NCI-H2171 (cell line): ENCODE data around the gene MAGI2.

Source experiments
- DNase-seq: peaks from one replicate; lab custom pipeline; 2025; lab: John Stamatoyannopoulos, UW

The MAGI2 gene

GRCh38 chr7:78141522-78142281 is 1311.8 kb downstream of the MAGI2 start:
- DNase-seq: peak; percentile 88

- no peak for DNase-seq
These were observed 1313.4 kb downstream of the MAGI2 start for GRCh38 chr7:78140109-78140508.

DNA sequence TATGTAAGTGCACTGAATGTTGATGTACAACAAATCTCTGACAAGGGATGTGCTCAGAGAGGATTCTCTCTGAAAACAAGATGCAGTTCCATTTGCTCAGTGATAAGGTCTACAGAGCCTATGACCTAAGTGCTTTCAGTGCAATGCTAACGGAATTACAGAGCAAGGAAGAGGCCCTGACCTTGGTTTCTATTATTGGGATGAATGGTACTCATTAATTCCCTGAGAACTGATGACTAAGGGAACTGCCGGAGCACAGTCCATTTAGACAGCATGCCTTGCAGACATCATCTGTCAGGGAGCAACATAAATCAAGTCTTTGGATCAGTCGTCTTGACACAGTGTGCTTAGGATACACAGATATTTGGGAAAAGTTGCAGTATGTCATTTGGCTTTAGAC is 1314.1 kb downstream of the MAGI2 start:
- DNase-seq: no peak

- no peak for DNase-seq
These were observed 1318.7 kb downstream of the MAGI2 start for GRCh38 chr7:78134774-78135173.

GRCh38 chr7:78134256-78134655 is 1319.2 kb downstream of the MAGI2 start:
- peak; percentile 31 for DNase-seq

GRCh38 chr7:78130446-78131215 is 1322.8 kb downstream of the MAGI2 start:
- no peak for DNase-seq

DNA sequence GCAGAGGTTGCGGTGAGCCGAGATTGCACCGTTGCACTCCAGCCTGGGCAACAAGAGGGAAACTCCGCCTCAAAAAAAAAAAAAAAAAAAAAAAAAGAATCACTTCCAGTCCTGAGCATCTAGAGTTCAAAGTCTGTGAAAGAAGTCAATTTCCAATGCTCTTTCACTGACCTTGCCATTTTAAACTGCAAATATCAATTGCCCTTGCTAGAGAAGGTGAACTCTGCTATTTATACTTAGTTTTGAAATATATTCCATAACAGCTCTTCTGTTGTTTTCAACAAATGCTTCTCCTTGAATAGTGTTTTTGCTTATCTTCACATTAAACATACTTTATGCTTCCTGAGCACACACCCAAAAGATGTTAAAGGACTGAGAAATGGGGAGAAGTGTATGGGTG is 1323.6 kb downstream of the MAGI2 start:
- no peak for DNase-seq

GRCh38 chr7:78127009-78127408 is 1326.5 kb downstream of the MAGI2 start:
- no peak for DNase-seq

GRCh38 chr7:78125884-78126283 is 1327.6 kb downstream of the MAGI2 start:
- DNase-seq: no peak

DNA sequence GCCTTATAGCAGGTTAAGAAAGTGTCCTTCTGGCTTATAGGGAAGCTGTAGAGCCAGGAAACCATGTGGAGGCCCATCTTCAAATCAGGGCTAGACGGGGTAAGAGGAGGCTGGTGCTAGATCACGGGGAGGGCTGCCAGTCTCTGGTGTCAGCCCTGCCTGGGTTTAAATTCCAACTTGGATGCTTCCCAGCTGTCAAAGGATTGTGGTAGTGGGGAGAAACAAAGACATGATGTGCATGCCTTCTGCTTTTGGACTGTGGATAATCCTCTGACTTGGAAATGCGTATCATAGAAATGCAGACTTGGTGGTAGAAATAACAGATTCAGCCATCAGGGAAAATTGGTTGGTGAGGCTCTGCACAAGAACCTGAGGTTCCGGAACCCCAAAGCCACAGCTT is 1329.3 kb downstream of the MAGI2 start:
- DNase-seq: no peak

DNA sequence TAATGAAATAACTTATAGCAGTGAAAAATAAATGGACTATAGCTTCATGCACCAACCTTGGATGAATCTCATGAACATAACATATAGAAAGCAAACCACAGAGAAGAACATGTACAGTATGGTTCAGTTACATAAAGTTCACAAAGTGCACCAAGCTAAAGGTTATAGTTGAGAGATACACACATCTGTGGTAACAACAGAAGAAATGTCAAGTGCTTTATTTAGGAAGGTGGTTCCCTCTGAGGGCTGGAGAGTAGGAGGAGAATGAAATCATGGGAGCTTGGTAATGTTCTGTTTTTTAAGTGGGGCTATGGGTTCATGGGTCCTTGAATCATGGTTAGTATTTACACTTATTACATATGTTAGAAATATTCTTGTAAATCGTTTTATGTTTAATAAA is 1331.6 kb downstream of the MAGI2 start:
- DNase-seq: no peak

GRCh38 chr7:78118470-78118869 is 1335.0 kb downstream of the MAGI2 start:
- DNase-seq: no peak

- no peak for DNase-seq
These were observed 1337.6 kb downstream of the MAGI2 start for GRCh38 chr7:78115876-78116275.

DNA sequence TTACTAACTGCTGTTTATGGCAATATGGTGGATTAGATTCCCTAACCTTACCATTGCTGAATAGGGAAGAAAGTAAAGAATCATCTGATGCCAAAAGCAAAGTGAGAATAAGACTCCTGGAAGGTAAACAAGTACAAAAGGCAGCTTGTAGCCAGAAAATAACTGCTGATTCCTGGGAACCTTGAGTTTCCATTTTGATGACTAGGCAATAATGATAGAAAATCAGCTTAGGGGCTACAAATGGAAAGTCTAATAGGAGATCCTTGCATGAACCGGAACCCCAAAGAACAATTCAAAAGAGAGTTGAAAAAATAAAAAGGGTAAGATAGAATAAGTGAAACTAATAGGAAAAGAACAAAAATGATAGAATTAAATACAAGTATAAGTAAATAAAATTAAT is 1338.5 kb downstream of the MAGI2 start:
- no peak for DNase-seq

DNA sequence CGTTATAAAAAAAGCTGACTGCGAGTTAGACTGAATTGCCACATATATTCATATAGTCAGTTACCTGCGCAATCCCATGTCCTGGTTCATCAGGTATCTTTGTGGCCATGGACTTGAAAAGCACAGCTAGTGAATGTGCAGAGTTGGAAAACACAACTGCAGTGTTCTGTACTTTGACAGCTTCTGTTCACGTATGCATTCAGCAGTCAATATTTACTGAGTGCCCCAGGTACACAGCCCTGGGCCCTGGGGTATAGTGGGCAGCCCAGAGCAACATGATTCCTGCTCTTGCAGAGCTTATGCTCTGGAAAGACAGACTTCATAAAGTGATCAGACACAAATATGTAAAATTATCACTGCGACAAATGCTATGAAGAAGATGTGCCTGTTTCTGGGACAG is 1341.0 kb downstream of the MAGI2 start:
- no peak for DNase-seq

DNA sequence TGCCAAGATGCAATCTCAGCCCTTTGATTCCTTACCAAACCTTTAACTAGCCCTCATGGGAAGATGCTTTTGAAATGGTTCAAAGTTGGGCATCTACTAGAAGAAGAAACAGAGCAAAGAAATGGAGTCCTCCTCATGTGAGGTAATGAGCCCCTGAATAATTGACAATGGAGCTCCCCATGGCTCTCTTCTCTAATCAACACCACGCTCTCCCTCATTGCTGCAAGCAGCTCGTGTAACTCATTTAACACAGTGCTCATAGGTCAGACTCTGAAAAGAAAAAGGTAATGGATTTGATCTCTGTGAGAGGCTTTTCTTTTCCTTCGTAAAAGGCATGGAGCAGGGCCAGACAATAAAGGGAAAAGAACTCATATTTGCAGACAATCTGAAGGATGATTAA is 1342.1 kb downstream of the MAGI2 start:
- DNase-seq: no peak

- no peak for DNase-seq
These were observed 1350.0 kb downstream of the MAGI2 start for GRCh38 chr7:78103475-78103874.

DNA sequence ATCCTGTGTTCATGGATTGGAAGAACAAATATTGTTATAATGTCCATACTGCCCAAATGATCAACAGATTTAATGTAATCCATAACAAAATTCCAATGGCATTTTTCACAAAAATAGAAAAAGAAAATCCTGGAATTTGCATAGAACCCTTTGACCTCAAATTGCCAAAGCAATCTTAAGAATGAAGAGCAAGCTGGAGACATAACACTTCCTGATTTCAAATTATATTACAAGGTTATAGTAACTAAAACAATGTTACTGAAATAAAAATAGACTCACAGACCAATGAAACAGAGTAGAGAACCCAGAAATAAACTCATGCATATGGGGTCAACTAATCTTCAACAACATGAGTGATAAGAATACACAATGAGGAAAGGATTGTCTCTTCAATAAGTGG is 1352.4 kb downstream of the MAGI2 start:
- no peak for DNase-seq

GRCh38 chr7:78099715-78100394 is 1353.6 kb downstream of the MAGI2 start:
- DNase-seq: no peak

DNA sequence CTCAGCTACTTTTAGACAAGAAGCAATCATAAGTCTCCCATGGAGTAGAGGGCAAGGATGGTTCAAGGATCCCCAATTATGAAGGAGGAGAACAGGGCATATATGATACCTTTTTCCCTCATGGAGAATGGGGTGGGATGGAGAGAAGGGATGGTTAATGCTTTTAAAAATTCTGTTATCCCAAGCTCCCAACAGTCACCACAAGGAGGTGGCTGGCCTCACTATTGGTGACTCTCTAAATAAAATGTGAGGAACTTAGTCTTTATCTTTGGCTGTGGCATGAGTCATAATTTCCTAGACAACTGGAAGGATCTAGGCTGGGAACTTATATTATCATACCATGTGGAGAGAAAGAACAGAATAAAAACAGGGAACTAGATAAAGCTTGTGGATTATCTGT is 1357.9 kb downstream of the MAGI2 start:
- no peak for DNase-seq

DNA sequence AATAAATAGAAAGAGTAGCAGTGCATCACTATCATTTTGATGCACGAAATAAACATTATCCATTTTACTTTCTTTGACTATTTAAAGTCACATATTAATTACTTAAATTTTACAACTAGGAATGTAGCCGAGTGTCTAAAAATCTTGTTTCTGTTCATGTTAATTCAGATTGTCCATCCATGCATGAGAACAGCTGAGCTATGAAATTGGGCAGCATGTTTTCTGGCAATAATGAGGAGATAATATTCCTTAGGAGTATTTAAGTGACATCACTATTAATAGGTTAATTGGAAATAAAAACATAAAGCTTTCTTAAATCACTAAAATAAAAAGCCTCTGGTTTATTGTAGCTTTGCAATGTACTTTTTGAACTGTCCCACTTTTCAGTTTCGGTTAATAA is 1361.1 kb downstream of the MAGI2 start:
- DNase-seq: no peak

DNA sequence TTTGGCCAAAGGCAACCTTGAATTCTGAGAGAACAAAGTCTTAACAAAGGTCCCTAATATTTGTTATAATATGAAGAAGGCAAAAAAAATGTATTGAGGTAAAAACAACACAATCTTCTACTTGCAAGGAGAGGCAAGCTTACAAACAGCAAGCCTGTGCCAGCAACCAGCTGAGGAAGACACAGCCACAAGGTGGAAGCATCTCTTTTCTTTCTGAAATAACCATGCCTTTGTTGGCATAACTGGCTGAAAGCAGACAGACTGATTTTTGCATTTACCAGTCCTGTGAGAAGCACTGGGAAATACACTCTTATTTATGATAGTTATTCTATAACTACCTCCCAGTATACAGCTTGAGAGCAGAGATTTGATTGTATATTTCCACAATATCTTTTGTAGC is 1362.9 kb downstream of the MAGI2 start:
- DNase-seq: peak; percentile 15
